ENCODE results near the gene LBR. TPM values are rescaled to one million over a fixed set of nuclear protein-coding genes. Genes with fewer than 3 reads are reported as not detected.

LBR gene
- total RNA-seq, 4 donors from 2014 or later: 16.5 to 19.8 (median 18.5) TPM

GRCh38 chr1:225471109-225471452 is 43.2 kb upstream of the LBR start:
- Histone ChIP-seq H3K36me3 (no peaks in the 10 kb centered on the region), H3K27me3 (no peaks in the 10 kb centered on the region), H3K27ac (no peak overlapping the region), H3K9me3 (no peaks in the 10 kb centered on the region), H3K4me1 (peaks cover 8 to 10% of the 10 kb centered on the region in 2 donors), H3K4me3 (no peak overlapping the region)
- intact Hi-C loops (cut with DNase I; ENCODE audit: low total_unique reads) (no loop called here), in situ Hi-C loops (cut with MboI; ENCODE audit: low sequenced_read_pairs in 4 of 4) (loop anchor here in 3 of 4 donors (10.0 kb wide), 3 partner anchors 374 to 514 kb away; no protein-coding TSS in a partner anchor)
- ATAC-seq: no peak
- DNase-seq: no peak
- no peak for TF ChIP-seq POLR2A (IDR thresholded peaks at IDR 0.05)
- TF ChIP-seq, protein P1, sequence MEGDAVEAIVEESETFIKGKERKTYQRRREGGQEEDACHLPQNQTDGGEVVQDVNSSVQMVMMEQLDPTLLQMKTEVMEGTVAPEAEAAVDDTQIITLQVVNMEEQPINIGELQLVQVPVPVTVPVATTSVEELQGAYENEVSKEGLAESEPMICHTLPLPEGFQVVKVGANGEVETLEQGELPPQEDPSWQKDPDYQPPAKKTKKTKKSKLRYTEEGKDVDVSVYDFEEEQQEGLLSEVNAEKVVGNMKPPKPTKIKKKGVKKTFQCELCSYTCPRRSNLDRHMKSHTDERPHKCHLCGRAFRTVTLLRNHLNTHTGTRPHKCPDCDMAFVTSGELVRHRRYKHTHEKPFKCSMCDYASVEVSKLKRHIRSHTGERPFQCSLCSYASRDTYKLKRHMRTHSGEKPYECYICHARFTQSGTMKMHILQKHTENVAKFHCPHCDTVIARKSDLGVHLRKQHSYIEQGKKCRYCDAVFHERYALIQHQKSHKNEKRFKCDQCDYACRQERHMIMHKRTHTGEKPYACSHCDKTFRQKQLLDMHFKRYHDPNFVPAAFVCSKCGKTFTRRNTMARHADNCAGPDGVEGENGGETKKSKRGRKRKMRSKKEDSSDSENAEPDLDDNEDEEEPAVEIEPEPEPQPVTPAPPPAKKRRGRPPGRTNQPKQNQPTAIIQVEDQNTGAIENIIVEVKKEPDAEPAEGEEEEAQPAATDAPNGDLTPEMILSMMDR (IDR thresholded peaks at IDR 0.05 in 4 of 5, conservative IDR thresholded peaks at IDR 0.05 in 1 of 5): no peak

DNA sequence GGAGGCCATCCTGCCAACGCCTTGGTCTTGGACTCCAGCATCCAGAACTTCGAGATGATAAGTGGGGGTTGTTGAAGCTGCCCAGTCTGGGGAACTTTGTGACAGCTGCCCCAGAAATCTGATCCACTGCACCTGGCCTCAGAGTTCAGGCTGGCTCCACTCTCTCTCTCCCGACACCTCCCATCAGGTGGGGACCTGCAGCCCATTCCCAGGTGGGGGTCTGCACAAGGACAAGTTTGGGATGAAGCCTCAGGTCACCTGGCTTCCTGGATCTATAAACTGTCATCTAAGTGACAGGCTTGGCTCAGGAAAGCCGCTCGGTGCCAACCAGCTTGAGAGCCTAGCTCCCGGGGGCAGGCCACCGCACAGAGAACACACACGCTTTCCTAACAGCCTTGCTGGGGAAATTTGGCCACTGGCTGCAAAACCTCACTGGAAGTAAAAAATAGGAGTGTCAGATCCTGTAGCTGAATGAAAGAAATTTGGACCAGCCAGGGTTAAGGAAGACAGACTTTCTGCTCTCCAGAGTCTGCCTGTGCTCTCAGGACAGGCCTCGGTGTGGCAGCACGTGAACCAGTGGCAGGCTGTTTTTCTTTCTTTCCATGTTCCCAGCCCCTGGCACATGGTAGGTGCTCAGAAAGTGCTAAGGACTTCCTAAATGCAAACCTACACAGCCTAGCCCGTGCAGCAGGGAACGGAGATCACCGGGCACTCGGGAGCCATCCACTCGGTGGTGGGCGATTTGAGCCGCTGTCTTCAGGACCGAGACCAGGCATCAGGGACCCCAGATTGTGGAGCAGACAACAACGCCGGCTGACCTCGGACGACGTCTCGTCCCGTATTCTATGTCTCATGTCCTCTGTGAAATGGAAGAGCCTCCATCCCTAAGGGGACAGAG is 42.6 kb upstream of the LBR start:
- Histone ChIP-seq H3K27ac (no peak overlapping the region), H3K4me3 (no peak overlapping the region)

GRCh38 chr1:225469051-225469450 is 41.2 kb upstream of the LBR start:
- DNase-seq (no peak), ATAC-seq (no peak)
- TF ChIP-seq POLR2A (IDR thresholded peaks at IDR 0.05): no peak
- TF ChIP-seq, protein P1 (IDR thresholded peaks at IDR 0.05 in 4 of 5, conservative IDR thresholded peaks at IDR 0.05 in 1 of 5): no peak
- Histone ChIP-seq H3K27me3 (no peaks in the 10 kb centered on the region), H3K4me1 (peaks cover 0 to 8% of the 10 kb centered on the region in 2 donors), H3K4me3 (no peak overlapping the region), H3K36me3 (no peaks in the 10 kb centered on the region), H3K9me3 (no peaks in the 10 kb centered on the region), H3K27ac (no peak overlapping the region)
- in situ Hi-C loops (cut with MboI; ENCODE audit: low sequenced_read_pairs in 4 of 4) (no loop called here), intact Hi-C loops (cut with DNase I; ENCODE audit: low total_unique reads) (no loop called here)

More for the DNA sequence above, 42.6 kb upstream of the LBR start:
- ATAC-seq: no peak
- TF ChIP-seq, protein P1 (IDR thresholded peaks at IDR 0.05 in 4 of 5, conservative IDR thresholded peaks at IDR 0.05 in 1 of 5): no peak
- TF ChIP-seq POLR2A (IDR thresholded peaks at IDR 0.05): no peak
- no peaks in the 10 kb centered on the region for H3K9me3 ChIP-seq
- H3K27me3 ChIP-seq: no peaks in the 10 kb centered on the region
- no peaks in the 10 kb centered on the region for H3K36me3 ChIP-seq
- intact Hi-C loops (cut with DNase I; ENCODE audit: low total_unique reads) (no loop called here), in situ Hi-C loops (cut with MboI; ENCODE audit: low sequenced_read_pairs in 4 of 4) (loop anchor here in 3 of 4 donors (10.0 kb wide), 3 partner anchors 374 to 514 kb away; no protein-coding TSS in a partner anchor)
- peaks cover 8 to 10% of the 10 kb centered on the region in 2 donors for H3K4me1 ChIP-seq
- DNase-seq: no peak

DNA sequence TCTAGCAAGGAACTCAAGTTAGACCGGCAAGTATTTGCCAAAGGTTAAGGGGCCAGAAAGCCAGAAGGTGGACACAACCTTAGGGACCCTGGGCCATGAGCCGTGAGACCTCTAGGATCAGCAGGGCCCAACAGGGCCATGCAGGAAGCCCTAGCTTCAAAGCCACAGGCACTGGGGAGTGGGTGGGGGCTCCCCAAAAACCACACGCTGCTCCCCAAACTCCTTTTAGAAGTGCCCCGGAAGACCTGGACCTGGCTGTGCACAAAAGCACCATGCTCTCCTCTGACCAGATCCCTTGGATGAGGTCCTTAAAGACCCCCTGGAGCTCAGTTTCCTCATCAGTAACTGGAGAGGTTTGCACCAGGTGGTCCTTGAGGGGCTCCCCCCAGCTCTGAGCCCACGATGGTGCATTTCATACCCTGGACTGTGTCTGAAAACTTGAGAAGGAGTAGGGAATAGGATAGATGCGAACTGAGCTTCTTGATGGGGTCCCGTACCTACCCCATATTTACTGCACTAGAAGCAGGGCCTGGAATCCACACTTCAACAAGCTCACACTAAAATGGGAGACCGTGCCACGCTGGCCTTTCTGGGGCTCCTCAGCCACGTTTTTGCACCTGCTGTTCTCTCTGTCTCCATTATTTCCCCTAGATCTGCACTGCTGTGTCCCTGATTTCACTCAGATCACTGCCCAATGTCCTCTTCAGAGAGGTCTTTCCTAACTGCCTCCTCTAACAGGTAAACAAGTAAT is 40.6 kb upstream of the LBR start:
- in situ Hi-C loops (cut with MboI; ENCODE audit: low sequenced_read_pairs in 4 of 4): no loop called here
- Histone ChIP-seq H3K4me3 (no peak overlapping the region), H3K36me3 (no peaks in the 10 kb centered on the region), H3K4me1 (peaks cover 0 to 9% of the 10 kb centered on the region in 2 donors), H3K9me3 (no peaks in the 10 kb centered on the region), H3K27ac (peak overlapping the region in 3 of 4 donors; percentile 60 to 67 (median 67)), H3K27me3 (no peaks in the 10 kb centered on the region)
- ATAC-seq (no peak), DNase-seq (no peak)
- intact Hi-C loops (cut with DNase I; ENCODE audit: low total_unique reads): no loop called here
- TF ChIP-seq POLR2A (IDR thresholded peaks at IDR 0.05): no peak
- TF ChIP-seq, protein P1 (IDR thresholded peaks at IDR 0.05 in 4 of 5, conservative IDR thresholded peaks at IDR 0.05 in 1 of 5): no peak

All from gastrocnemius medialis (tissue), 4 donors.